Effector CD8-positive, alpha-beta T cell (primary cell): ENCODE data around the gene MIER2.

ENCODE experiments used
- DNase-seq: peaks from one replicate; lab custom pipeline; 2025; lab: John Stamatoyannopoulos, UW

The MIER2 gene

GRCh38 chr19:307793-308420 is 36.7 kb downstream of the MIER2 start:
- no peak for DNase-seq

DNA sequence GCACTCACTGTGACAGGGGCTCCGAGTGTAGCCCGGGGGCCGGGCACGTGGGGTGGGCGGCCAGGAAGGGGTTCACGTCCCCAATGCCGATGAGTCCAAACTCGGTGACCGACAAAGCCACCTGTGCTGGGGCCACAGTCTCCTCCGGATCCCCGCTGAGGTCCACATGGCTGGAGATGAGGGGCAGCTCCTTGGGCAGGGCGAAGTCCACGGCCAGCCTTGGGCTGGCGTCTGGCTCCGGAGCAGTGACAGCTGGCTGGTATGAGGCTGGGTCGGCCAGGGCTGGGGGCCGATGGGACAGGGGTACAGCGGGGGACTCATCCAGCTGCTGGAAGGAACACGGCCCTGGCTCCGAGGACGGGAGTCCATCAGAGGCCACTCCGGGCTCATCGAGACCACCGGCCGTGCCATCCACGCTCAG is 37.5 kb downstream of the MIER2 start:
- DNase-seq: no peak

DNA sequence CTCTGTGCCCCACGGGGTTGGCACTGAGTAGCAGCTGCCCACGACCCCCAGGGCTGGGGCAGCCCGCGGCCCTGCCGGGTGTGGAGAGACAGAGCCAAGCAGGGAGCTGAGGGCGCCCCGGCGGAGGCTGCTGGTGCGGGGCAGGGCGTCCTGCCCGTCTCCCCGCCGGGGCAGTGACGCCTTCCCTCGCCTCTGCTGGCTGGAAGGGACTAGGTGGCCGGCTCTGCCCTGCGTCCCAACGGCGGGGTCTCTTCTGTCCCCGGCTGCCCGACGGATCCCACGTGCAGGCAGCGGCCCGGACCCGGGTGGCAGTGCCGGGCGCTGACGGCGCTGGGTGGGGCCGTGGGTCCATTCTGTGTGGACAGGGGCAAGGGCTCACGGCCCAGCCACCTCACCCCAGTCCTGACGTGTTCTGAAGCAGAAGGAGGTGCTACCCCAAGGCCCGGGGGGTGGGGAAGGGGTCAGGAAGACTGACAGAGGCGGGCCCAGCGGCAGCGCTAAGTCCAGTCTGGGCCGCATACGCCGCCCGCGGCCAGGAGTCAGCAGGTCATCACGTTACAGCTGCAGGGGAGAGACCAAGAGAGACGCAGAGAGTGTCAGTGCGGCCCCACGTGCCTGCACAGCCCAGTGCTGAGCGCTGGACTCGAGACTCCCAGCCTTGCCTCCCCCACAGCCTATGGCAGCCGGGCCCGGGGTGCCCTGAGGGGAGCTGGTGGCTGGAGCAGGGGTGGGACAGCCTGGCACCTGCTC is 38.3 kb downstream of the MIER2 start:
- no peak for DNase-seq

DNA sequence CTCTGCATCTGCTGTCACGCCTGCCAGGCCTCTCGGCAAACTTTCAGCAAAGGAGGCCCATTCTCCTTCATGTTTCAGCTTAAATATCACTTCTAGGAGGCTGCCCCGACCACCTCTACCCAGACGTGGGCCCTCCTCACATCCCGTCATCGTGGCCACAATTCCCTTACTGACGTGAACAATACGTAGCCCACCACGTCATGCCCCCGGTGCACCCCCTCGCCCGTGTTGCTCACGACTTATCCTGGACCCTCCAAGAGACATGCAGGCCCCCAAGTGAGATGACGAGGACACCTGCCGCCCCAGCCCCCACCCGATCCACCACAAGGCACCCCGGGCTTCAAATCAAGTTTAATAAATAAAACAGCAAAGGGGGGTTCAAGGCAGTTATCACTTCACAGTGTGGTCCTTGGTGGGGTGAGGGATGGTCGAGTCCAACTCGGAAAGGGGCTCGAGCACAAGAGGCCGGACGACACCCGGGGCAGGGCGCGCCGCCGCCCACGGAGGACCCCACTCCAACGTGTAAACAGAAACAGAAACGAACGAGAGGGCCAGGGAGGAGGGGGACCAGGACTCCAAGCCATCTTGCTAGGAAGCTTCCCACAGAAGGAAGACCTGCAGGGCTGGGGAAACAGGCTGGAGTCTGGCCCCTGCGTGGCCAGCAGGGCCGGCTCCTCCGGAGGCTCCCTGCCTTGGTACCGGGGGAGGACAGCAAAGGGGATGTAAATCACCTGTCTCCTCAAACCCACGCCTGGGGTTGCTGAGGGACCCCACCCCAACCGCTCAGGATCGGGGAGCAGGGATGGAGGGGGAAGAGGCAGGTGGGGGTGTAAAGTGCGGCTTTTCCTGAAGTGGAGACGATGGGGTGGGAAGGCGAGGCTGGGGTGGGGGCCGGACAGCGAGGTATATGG is 39.1 kb downstream of the MIER2 start:
- DNase-seq: no peak

GRCh38 chr19:296476-297225 is 47.9 kb downstream of the MIER2 start:
- DNase-seq: no peak

- DNase-seq: no peak
Observed at GRCh38 chr19:295687-296370, 48.8 kb downstream of the MIER2 start.

DNA sequence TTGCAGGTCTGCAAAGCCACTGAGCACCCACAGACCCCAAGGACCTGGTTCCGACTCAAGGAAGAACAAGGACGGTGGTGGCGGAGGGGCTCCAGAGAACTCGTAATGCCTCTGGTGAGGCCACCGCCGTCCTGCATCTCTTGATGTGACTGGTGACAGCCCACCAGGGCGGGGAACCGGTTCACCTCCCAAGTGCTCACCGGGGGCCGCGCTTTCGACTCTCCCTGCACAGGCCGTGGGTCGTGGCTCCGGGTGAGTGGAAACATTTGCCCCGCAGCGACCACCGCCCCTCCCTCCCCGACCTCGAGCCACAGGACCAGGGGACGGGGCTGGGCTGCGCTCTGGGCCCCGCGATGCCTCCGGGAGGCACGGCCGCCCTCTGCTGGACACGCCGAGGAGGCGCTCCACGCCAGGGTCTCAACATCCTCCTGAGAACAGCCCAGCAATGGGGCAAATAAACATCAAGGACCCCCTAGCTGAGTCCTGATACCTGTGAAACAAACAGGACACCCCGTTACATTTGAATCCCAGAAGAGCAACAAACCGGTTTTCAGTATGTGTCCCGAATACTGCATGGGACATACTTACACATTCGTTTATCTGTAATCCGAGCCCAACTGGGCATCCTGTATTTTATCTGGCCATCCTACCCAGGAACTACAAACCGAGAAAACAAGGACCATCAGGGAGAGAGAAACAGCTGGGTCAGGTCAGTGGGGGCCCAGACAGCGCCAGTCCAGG is 49.5 kb downstream of the MIER2 start:
- DNase-seq: peak; percentile 7

DNA sequence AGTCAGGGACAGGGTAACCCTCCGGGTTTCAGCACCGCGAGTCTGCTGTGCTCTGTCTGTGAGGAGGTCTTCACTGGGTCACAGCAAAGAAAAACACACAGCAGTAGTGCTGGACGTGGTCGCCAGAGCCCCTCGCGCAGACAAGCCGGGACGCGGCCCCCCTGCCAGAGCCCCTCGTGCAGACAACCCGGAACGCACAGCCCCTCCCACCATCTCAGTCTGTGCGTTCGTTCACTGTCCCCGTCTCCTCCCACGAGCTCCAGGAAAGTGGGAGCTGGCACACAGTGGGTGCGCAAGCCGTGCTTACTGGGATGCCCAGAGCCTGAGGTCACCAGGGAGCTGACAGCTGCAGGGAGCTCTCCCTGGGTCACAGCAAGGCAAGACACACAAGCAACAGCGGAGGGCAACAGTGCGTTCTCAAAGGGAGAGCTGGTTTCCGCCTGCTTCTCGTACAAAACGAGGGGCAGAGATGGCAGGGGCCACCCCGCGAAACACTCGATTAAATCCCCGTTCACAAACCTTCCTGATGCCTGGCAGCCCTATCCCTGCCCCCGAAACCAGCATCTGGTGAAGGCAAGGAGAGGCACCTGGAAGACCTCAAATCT is 50.2 kb downstream of the MIER2 start:
- DNase-seq: no peak

GRCh38 chr19:293436-294110 is 51.0 kb downstream of the MIER2 start:
- no peak for DNase-seq

- DNase-seq: no peak
Observed at GRCh38 chr19:292951-293350, 51.6 kb downstream of the MIER2 start.

GRCh38 chr19:292281-292884 is 52.2 kb downstream of the MIER2 start:
- no peak for DNase-seq

DNA sequence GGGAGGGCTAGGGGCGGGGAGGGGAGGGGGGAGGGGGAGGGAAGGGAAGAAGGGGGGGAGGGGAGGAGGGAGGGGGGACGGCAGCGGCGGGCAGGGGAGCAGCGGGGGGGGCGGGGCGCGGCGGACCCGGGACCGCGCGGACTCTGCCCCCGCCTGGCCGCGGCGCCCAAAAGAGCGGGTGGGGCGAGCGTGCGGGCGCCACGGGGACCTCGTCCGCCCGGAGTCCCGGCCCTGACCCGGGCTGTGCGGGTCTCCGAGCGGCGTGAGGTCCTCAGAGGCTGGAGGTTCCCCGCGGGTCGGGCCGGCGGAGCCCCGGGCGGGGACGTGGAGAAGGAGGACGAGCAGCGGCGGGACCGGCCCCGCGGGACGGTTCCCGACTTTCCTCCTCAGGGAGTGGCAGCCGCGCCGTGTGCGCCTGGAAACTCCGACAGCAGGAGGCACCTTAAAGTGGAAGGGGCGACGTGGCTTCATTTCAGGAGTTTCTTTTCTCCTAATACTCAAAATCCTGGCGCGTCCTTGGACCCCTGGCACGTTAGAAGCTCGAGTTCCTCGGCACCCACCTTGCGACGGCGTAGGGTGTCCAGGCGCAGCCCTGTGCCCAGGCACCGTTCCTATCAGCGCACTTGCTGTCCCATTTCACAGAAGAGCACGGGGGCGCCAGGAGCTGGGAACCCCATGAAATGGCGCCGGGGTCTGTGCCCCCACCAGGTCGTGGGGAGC is 52.9 kb downstream of the MIER2 start:
- no peak for DNase-seq

DNA sequence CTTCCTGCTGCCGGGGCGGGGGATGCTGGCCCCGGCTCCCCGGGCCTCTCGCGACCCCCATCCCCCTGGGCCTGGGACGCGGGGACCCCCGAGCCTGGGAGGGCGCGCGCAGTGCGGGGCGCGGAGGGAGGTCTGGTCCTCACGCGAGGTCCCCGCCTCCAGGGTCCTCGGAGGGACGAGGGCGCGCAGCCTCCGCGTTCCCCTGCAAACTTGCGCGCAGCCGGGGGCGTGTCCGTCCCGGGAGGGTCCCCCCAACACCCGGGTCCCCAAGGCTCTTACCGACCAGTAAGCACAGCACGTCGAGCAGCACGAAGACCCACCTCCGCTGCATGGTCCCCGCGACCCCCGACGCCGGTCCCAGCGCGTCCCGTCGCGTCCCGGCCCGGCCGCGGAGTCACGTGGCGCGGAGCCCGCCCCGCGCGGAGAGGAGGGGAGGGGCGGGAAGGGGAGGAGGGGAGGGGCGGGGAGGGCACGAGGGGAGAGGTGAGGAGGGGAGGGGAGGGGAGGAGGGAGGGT is 53.5 kb downstream of the MIER2 start, which contains the start of gene PLPP2:
TSS of gene PLPP2 (minus strand) at position 398 of the 516 bp plus-strand sequence. CDS start at position 331, 67 bp downstream.
- DNase-seq: no peak

DNA sequence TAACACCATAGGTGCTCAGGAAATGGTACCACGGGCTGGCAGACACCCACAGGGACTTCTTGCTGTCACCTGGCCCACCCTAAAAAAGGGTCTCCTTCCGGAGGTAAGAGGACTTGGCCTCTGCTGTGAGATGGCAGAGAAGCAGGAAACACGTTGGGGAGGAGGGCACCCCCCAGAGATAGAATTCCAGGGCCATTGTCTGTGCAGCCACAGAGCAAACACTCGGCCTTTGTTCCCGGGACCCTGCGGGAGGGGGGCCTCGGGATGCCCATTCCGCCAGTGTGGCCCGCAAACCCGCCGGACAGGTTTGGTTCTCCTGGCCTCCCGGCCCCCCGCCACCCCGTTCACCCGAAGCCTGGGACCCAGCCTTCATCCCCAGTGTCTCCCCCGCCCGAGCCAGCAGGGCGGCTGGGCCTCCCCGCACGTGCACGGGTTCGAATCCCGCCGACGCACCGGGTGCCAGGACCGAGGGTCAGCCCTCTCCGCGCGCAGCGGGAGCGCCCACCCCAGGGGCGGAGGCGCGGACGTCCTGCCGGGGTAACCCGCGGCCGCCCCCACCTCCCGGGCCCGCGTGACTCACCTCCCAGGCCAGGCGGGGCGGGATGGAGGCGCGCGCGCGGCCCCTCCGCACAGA is 54.1 kb downstream of the MIER2 start:
- DNase-seq: no peak

DNA sequence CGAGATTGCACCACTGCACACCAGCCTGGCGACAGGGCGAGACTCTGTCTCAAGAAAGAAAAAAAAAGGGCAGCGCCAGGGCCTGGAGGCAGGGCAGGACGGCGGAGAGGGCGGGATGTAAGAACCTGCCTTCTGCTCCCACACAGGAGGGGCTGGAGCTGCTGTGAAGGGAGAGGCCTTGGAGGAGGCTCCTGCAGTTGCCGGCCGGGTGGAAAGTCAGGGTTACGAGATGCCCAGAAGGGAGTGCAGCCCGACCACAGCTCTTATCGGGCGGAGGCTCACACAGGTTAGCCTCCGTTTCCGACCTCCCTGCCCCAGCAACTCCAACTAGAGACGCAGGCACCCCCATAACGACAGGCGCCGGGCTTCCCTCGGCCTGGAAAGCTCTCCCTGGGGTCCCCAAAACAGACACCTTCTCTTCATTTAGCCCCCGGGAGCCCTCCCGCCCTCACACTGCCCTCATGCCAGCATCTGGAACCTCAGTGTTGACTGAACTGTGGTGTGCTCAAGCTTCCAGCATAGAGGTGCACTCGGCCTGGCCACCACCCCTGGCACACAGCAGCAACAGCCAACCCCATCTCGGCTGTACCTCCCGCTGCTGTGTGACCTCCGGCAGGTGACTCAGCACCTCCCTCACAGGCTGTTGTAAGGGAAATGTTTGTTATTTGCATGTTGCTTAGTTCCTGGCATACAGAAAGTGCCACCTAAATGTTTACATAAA is 54.8 kb downstream of the MIER2 start:
- no peak for DNase-seq

DNA sequence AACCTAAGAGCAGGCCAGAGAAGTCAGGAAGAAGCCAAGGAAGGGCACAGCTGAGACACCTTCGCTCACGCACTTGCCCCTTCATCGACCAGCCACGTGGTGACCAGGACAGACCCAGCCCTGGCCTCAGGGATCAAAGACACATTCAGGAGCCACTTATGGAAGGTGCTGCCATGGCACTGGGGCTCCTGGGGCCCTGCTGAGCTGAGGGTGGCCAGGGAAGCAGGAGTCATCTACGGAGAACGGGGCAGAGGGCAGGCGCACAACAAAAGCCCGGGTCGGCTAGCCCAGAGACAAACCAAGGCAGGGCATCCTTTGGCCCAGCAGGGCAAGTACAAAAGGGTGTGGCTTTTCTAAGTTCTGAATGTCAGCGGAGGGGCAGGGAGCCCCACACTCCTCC is 55.7 kb downstream of the MIER2 start:
- DNase-seq: no peak

DNA sequence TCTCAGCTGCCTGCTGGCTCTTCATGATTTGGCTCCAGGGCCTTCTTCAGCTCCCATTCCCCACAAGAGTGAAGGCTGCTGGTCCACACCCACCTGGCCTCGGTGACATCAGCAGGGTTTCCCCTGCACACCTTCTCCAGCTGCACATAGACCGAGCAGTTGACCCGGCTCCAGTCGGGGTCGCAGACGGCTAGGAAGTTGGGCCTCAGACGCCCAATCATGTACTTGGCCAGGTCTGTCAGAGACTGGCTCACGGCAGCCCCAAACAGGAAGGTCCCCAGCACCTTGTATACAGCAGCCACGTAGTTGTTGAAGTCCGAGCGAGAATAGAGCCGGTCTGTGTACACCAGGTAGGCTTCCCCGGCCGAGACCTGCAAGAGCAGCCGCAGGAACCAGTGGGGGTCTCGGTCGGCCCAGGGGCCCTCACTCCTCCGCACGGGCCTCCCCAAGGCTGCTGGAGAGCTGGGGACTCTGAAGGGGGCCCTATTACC is 57.2 kb downstream of the MIER2 start:
- DNase-seq: no peak
